Measurements from ENCODE around the gene ST8SIA4. TPM values are rescaled to one million over a fixed set of nuclear protein-coding genes. Genes with fewer than 3 reads are reported as not detected.
A peak's percentile ranks its signal among the peaks of the same experiment; 100 is the strongest.

Gene ST8SIA4
- total RNA-seq, 2 donors from 2014 or later: 0.80 to 0.82 TPM

GRCh38 chr5:100905259-100905914 lies 2.3 kb upstream of the ST8SIA4 start:
- intact Hi-C loops (cut with DNase I): no loop called here
- no peaks in the 10 kb centered on the region for H3K27me3 ChIP-seq (replicated peaks; ENCODE audit: insufficient read depth)
- no peak overlapping the region for H3K27ac ChIP-seq
- H3K36me3 ChIP-seq: no peaks in the 10 kb centered on the region
- DNase-seq (ENCODE audit: low spot score): no peak
- no peaks in the 10 kb centered on the region for H3K9me3 ChIP-seq
- H3K4me3 ChIP-seq: no peak overlapping the region
- H3K4me1 ChIP-seq (replicated peaks): no peaks in the 10 kb centered on the region
- 80% methylated on average over 6 of the region's 6 CpGs for WGBS
- TF ChIP-seq POLR2A (IDR thresholded peaks at IDR 0.05): no peak
- TF ChIP-seq POLR2AphosphoS5 (IDR thresholded peaks at IDR 0.05): no peak

- no peaks in the 10 kb centered on the region for H3K36me3 ChIP-seq
Observed at GRCh38 chr5:100904259-100904861, 1.3 kb upstream of the ST8SIA4 start.

GRCh38 chr5:100902440-100903038 lies 543 bp downstream of the ST8SIA4 start:
- Histone ChIP-seq H3K27ac (no peak overlapping the region), H3K9me3 (no peaks in the 10 kb centered on the region), H3K4me3 (peak overlapping the region; percentile 20 to 21), H3K36me3 (no peaks in the 10 kb centered on the region), H3K27me3 (replicated peaks; ENCODE audit: insufficient read depth) (no peaks in the 10 kb centered on the region), H3K4me1 (replicated peaks) (no peaks in the 10 kb centered on the region)
- no peak for DNase-seq (ENCODE audit: low spot score)
- TF ChIP-seq POLR2AphosphoS5 (IDR thresholded peaks at IDR 0.05): no peak
- no peak for TF ChIP-seq POLR2A (IDR thresholded peaks at IDR 0.05)
- no peak for TF ChIP-seq CTCF (IDR thresholded peaks at IDR 0.05)
- 3% methylated on average over 14 of the region's 14 CpGs for WGBS
- intact Hi-C loops (cut with DNase I): no loop called here

More at GRCh38 chr5:100904259-100904861, 1.3 kb upstream of the ST8SIA4 start:
- H3K27me3 ChIP-seq (replicated peaks; ENCODE audit: insufficient read depth): no peaks in the 10 kb centered on the region
- peak overlapping the region in 1 of 2 donors; percentile 20 for H3K4me3 ChIP-seq
- H3K9me3 ChIP-seq: no peaks in the 10 kb centered on the region
- no peak for DNase-seq (ENCODE audit: low spot score)
- intact Hi-C loops (cut with DNase I): no loop called here
- H3K27ac ChIP-seq: no peak overlapping the region
- 16% methylated on average over 23 of the region's 23 CpGs for WGBS
- TF ChIP-seq POLR2AphosphoS5 (IDR thresholded peaks at IDR 0.05) (no peak), POLR2A (IDR thresholded peaks at IDR 0.05) (no peak), CTCF (IDR thresholded peaks at IDR 0.05) (no peak)
- no peaks in the 10 kb centered on the region for H3K4me1 ChIP-seq (replicated peaks)

GRCh38 chr5:100901821-100902341 lies 1.2 kb downstream of the ST8SIA4 start:
- no peaks in the 10 kb centered on the region for H3K4me1 ChIP-seq (replicated peaks)
- H3K27me3 ChIP-seq (replicated peaks; ENCODE audit: insufficient read depth): no peaks in the 10 kb centered on the region
- H3K9me3 ChIP-seq: no peaks in the 10 kb centered on the region
- H3K4me3 ChIP-seq: peak overlapping the region; percentile 20 to 21
- 0% methylated on average over 9 of the region's 9 CpGs for WGBS
- H3K36me3 ChIP-seq: no peaks in the 10 kb centered on the region
- DNase-seq (ENCODE audit: low spot score): no peak
- intact Hi-C loops (cut with DNase I): no loop called here
- H3K27ac ChIP-seq: no peak overlapping the region
- no peak for TF ChIP-seq CTCF (IDR thresholded peaks at IDR 0.05)
- TF ChIP-seq POLR2A (IDR thresholded peaks at IDR 0.05): no peak
- TF ChIP-seq POLR2AphosphoS5 (IDR thresholded peaks at IDR 0.05): no peak
